ENCODE measurements around the gene SLCO4C1. TPM values are rescaled to one million over a fixed set of nuclear protein-coding genes. Genes with fewer than 3 reads are reported as not detected.
A peak's percentile ranks its signal among the peaks of the same experiment; 100 is the strongest.
"Not testable (repeated sequence)": the region's sequence is repeated elsewhere in the genome, so short reads cannot be mapped to it uniquely, and the experiment has no call there.

Gene SLCO4C1
- 0.96 TPM for total RNA-seq (ENCODE audit: insufficient read depth, low replicate concordance)

DNA sequence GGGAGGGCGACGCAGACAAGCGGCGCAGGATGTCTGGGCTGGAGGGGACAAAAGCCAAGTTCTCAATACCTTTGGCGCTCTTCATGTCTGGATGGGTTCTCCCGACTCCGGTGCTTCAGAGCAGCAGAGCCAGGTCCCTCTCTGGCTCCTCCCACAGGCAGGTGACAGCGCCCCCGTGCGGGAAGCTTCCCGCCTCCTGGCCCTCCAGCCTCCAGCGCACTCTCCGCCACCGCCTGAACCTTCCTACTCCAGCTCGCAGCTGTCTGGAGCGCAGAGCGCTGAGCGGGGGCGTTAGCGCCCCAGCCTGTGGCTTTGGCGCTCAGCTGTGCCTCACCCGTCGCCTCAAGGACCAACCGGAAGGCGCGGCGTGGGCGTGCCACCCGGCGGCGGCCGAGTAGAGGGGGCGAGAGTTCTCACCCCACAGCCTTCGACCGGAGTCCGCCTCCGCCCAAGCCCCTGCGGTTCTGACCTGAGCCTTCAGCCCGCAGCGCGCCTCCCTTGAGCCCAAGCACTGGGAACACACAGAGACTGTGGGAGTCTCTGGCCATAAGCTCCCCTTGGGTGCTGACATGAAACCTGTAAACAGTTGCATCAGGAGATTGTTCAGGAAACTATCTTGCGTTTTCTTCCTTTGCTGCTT is at the start of gene SLCO4C1:
TSS of gene SLCO4C1 (minus strand) at position 107 of the 640 bp plus-strand sequence. CDS start at position 85, 22 bp downstream.
- peak; percentile 59 for DNase-seq (ENCODE audit: low spot score)

GRCh38 chr5:102341681-102342288 is 45.7 kb upstream of the SLCO4C1 start:
- peak; percentile 2 for DNase-seq (ENCODE audit: low spot score)

DNA sequence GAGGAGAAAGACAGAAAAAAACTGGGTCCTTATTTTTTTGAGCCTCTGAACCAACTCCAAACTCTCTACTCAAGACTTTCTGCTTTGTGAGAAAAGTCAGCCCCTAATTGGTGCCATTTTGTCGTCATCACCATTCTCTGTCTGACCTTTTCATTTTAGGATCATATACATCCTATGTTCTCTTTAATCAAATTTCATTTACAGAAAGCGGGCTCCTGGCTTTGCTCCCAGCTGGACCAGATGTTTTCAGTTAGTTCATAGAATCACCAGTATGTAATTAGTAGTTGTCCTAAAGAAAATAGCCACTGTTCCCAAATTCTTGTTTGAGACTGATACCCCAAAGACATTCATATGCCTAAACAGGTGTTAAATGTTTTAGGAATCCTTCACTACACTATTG is 28.6 kb upstream of the SLCO4C1 start:
- DNase-seq (ENCODE audit: low spot score), result no peak

GRCh38 chr5:102318801-102319200 is 22.7 kb upstream of the SLCO4C1 start:
- DNase-seq (ENCODE audit: low spot score), result not testable (repeated sequence)

- DNase-seq (ENCODE audit: low spot score), result no peak
These were observed 18.2 kb upstream of the SLCO4C1 start for GRCh38 chr5:102314328-102314727.

DNA sequence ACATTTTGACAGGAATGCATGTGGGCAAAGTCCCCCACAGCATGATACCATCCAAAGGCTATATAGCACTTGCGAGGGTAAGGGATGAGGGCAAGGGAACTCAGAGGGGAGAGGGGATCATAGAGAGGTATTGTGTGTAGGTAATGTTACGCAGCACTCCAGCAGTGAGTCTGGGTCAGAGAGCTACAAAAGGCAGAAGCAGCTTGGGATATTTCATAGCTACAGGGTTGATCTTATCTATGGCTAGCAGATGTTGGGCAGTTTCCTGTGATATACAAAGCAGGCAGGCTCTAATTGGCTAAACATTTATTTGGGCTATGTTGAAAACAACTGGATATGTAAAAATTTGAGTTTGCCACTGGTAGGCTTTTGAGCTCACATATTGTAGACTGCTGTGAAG is 17.8 kb upstream of the SLCO4C1 start:
- no peak for DNase-seq (ENCODE audit: low spot score)

DNA sequence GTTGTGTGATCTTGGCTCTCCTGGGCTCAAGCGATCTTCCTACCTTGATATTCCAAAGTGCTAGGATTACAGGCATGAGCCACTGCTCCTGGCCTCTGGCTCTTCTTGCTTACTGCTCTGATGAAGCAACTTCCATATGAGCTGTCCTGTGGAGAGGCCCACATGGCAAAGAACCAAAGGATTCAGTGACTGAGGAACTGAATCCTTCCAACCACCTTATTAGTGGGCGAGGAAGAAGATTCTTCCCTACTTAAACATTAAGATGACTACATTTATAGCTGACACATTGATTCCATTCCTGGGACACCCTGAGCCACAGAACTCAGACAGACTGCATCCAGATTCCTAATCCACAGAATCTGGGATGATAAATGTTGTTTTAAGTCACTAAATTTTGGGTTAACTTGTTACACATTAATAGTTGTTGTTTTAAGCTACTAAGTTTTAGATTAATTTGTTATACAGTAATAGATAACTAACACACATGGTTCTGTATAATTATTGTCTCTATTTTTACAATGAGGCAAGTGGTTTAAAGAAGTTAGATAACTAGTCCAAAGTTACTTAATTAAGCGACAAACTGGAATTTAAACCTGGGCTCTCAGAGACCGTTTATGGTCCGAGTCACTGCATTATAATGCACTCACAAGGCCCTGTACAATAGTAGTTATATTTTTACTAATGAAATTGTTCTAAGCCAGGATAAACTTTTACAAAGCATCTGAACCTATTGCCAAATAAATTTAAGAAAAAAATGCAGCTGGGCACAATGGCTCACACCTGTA is 16.7 kb upstream of the SLCO4C1 start:
- peak; percentile 41 for DNase-seq (ENCODE audit: low spot score)

DNA sequence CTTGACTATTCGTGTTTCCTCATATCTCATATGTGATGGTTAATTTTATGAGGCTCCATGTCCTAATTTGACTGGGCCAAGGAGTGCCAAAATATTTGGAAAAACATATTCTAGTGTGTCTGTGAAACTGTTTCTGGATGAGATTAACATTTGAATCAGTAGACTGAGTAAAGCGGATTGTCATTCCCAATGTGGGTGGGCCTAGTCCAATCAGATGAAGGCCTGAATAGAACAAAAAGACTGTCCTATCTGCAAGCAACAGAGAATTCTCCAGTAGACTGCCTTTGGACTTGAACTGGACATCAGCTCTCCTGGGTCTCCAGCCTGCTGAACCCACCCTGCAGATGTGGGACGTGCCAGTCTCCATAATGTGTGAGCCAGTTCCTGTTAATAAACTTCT is 13.5 kb upstream of the SLCO4C1 start:
- DNase-seq (ENCODE audit: low spot score), result no peak

DNA sequence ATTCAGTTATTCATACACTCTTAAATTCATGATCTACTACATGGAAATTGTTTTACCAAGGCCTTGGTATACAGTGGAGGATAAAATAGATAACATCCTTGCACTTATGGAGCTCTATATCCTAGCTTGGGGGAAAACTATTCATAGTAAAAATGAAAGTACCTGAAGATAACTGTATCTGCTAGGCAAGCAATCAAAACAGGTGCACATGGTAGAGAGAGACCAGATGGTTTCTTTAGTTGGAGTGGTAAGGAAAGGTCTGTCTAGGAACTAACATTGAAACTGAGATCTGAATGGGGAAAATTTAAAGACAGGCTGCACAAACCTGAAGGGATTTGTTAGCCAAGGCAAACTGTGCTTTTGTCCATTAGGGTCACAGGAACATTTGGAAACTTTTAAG is 11.1 kb upstream of the SLCO4C1 start:
- DNase-seq (ENCODE audit: low spot score), result no peak

DNA sequence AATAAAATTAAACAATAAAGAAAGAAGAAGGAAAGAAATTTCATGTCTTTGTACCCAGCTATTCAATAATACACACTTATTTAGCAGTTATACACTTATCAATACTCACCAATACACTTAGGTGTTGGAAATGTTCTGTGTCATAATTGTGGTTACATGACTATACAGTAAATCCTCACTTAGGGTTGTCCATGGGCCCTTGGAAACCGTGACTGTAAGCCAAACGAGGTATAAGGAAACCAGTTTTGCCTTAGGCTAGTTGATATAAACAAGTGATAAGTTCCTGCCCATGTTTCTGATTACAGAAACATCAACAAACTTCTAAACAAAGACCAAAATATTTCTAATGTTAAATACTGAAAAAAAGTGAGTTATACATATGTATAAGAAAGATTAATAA is 10.0 kb upstream of the SLCO4C1 start:
- no peak for DNase-seq (ENCODE audit: low spot score)

- no peak for DNase-seq (ENCODE audit: low spot score)
These were observed 428 bp downstream of the SLCO4C1 start for GRCh38 chr5:102295534-102296177.

DNA sequence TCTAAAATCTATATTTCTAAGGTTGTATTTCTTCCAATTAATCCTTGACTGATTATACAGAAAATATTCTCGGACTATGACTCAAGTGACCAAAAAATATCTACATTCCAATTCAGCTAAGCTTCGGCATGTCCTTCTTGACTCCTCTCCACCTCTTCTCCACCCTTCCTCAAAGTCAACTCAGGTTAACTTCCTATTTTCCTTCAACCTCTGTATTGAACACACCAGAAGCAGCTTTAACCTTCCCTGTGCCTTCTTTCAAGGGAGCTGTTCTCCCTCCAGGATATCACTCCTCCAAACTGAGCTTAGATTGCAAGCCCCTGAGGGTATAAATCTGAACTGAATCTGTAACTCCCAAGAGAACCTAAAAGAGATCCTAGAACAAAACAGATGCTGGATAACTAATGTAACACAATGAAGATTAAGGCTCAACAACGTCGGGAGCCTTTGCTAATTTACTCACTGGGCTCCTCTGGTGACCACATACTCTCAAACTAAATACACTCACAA is 1.1 kb downstream of the SLCO4C1 start:
- no peak for DNase-seq (ENCODE audit: low spot score)

DNA sequence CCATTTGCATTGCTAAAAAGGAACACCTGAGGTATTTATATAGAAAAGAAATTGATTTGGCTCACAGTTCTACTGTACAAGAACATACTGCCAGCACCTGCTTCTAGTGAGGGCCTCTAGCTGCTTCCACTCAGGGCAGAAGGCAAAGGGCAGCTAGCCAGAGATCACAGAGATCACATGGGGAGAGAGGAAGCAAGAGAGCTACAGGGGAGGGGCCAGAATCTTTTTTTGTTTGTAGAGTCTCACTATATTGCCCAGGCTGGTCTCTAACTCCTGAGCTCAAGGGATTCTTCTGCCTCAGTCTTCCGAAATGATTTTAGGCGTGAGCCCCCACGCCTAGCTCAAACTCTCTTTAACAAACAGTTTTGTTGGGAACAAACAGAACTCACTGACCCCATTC is 6.1 kb downstream of the SLCO4C1 start:
- DNase-seq (ENCODE audit: low spot score), result no peak

- DNase-seq (ENCODE audit: low spot score), result no peak
These were observed 6.7 kb downstream of the SLCO4C1 start for GRCh38 chr5:102289251-102289899.

DNA sequence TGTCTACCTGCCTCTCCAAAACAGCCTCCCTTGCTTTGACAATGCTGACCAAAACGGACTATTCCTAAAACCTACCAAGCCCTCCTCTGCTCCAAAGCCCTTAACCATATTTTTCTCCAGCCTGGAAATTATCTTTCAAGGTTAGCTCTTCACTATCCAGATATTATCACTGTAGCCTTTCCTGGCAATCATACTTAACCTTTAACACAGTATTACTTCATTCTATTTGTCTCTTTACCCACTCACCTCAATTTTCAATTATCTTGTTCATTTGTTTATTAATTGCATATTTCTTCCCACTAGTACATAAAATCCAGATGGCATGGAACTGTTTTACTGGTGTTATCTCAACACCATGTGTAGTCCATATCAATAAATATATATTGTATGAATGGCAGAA is 7.5 kb downstream of the SLCO4C1 start:
- no peak for DNase-seq (ENCODE audit: low spot score)

- DNase-seq (ENCODE audit: low spot score), result no peak
These were observed 9.6 kb downstream of the SLCO4C1 start for GRCh38 chr5:102286476-102286875.

- DNase-seq (ENCODE audit: low spot score), result no peak
These were observed 12.8 kb downstream of the SLCO4C1 start for GRCh38 chr5:102283102-102283797.

DNA sequence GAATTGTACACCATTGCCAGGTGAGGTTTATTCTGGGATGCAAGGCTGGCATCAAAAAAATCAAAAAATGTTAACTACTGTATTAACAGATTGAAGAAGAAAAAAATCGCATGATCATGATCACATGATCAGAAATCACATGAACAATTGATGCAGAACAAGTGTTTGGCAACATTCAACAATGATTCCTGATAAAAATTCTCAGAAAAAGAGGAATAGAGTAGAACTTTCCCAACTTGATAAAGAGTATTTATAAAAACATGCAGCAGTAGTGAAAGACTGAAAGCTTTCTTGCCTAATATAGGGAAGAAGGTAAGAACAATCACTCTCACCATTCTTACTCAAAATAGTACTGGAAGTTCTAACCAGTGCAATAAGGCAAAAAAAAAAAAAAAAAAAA is 16.4 kb downstream of the SLCO4C1 start:
- no peak for DNase-seq (ENCODE audit: low spot score)

GRCh38 chr5:102278231-102278630 is 17.9 kb downstream of the SLCO4C1 start:
- DNase-seq (ENCODE audit: low spot score), result no peak

DNA sequence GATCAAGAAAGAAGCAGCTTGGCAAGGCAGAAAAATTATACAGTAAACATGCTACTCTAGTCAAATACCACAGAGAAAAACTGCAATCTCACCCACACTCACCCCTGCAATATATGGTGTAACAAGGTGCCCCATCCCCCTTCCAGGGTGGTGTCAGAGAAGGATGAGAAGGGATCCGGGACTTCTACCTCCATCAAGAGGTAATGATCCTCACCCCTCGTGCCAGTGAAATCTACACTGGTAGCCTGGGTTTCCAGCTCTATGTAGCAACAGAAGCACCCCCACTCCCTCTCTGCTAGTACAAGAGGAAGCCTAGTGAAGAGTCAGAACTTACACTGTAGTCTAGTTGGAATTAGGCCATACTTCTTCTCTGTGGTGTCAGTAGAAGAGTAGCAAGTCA is 18.9 kb downstream of the SLCO4C1 start:
- no peak for DNase-seq (ENCODE audit: low spot score)

GRCh38 chr5:102271759-102272158 is 24.3 kb downstream of the SLCO4C1 start:
- DNase-seq (ENCODE audit: low spot score), result no peak
